H9 (cell line): Measurements from ENCODE around the gene RERE. TPM values are rescaled to one million over a fixed set of nuclear protein-coding genes. Genes with fewer than 3 reads are reported as not detected.

ENCODE experiments used
- DNase-seq: peaks from one replicate; pipeline ENCODE4 v3.0.0-alpha.2; 2017
- H2AFZ ChIP-seq: one replicate; pipeline ENCODE4 v1.6.1; 2013; ENCODE audit warnings: mild to moderate bottlenecking, low read length, control low read depth, moderate library complexity
- H2AK5ac ChIP-seq: 2 replicates; pipeline ENCODE4 v1.6.1; 2013; ENCODE audit warnings: low read length, control low read depth, mixed read lengths; ENCODE audit not compliant: insufficient read length
- H2BK120ac ChIP-seq: one replicate; pipeline ENCODE4 v1.6.1; 2013; ENCODE audit warnings: low read depth, mild to moderate bottlenecking, low read length, control low read depth, inconsistent platforms; ENCODE audit not compliant: poor library complexity, severe bottlenecking
- H2BK12ac ChIP-seq: 2 replicates; pipeline ENCODE4 v1.6.1; 2013; ENCODE audit warnings: low read length, control low read depth, mixed read lengths, low read depth; ENCODE audit not compliant: insufficient read length
- H2BK15ac ChIP-seq: 2 replicates; pipeline ENCODE4 v1.6.1; 2013; ENCODE audit warnings: low read depth, low read length, control low read depth
- H2BK20ac ChIP-seq: one replicate; pipeline ENCODE4 v1.6.1; 2013; ENCODE audit warnings: low read depth, mild to moderate bottlenecking, low read length, control low read depth, inconsistent platforms; ENCODE audit not compliant: poor library complexity, severe bottlenecking
- H2BK5ac ChIP-seq: 2 replicates; pipeline ENCODE4 v1.6.1; 2013; ENCODE audit warnings: low read length, control low read depth, mixed read lengths; ENCODE audit not compliant: insufficient read length
- H3K14ac ChIP-seq: 2 replicates; pipeline ENCODE4 v1.6.1; 2013; ENCODE audit warnings: low read length, control low read depth; ENCODE audit not compliant: insufficient read depth
- H3K18ac ChIP-seq: 2 replicates; pipeline ENCODE4 v1.6.1; 2013; ENCODE audit warnings: low read depth, mild to moderate bottlenecking, mixed read lengths, low read length, control low read depth; ENCODE audit not compliant: insufficient read length
- H3K23ac ChIP-seq: 2 replicates; pipeline ENCODE4 v1.6.1; 2013; ENCODE audit warnings: low read length, control low read depth, mixed read lengths, low read depth; ENCODE audit not compliant: insufficient read length
- H3K23me2 ChIP-seq: 2 replicates; pipeline ENCODE4 v1.6.1; 2013; ENCODE audit warnings: low read depth, mild to moderate bottlenecking, mixed read lengths, low read length, control low read depth; ENCODE audit not compliant: insufficient read length, poor library complexity, severe bottlenecking
- H3K27ac ChIP-seq: 2 replicates; pipeline ENCODE4 v1.5.1; 2013; ENCODE audit warnings: low read length, control low read depth, mixed read lengths, low read depth; ENCODE audit not compliant: insufficient read length
- H3K27me3 ChIP-seq: 2 replicates; pipeline ENCODE4 v1.6.1; 2013; ENCODE audit warnings: low read length, control low read depth, inconsistent platforms; ENCODE audit not compliant: insufficient read depth
- H3K4ac ChIP-seq: 2 replicates; pipeline ENCODE4 v1.6.1; 2013; ENCODE audit warnings: low read depth, mild to moderate bottlenecking, control low read depth, inconsistent platforms, low read length, moderate library complexity
- H3K4me1 ChIP-seq: 2 replicates; pipeline ENCODE4 v1.6.1; 2013; ENCODE audit warnings: low read length, control low read depth, inconsistent platforms; ENCODE audit not compliant: insufficient read depth
- H3K4me2 ChIP-seq: 2 replicates; pipeline ENCODE4 v1.6.1; 2013; ENCODE audit warnings: low read length, control low read depth, mixed read lengths; ENCODE audit not compliant: insufficient read length, insufficient read depth
- H3K56ac ChIP-seq: 2 replicates; pipeline ENCODE4 v1.6.1; 2013; ENCODE audit warnings: low read depth, mild to moderate bottlenecking, mixed read lengths, low read length, control low read depth; ENCODE audit not compliant: insufficient read length
- H3K79me1 ChIP-seq: 2 replicates; pipeline ENCODE4 v1.6.1; 2013; ENCODE audit warnings: low read depth, mild to moderate bottlenecking, moderate library complexity, low read length, control low read depth, inconsistent platforms; ENCODE audit not compliant: insufficient read depth, poor library complexity, severe bottlenecking
- H3K79me2 ChIP-seq: 2 replicates; pipeline ENCODE4 v1.6.1; 2013; ENCODE audit warnings: low read length, control low read depth, inconsistent platforms; ENCODE audit not compliant: insufficient read depth
- H3K9ac ChIP-seq: 2 replicates; pipeline ENCODE4 v1.6.1; 2013; ENCODE audit warnings: low read length, control low read depth, mixed read lengths; ENCODE audit not compliant: insufficient read length; ENCODE audit errors: extremely low read depth
- H3K9me3 ChIP-seq: one replicate; pipeline ENCODE4 v1.6.1; 2013; ENCODE audit warnings: low read depth, low read length, inconsistent platforms; ENCODE audit not compliant: control insufficient read depth
- H3T11ph ChIP-seq: one replicate; pipeline ENCODE4 v1.6.1; 2013; ENCODE audit warnings: mild to moderate bottlenecking, low read length, control low read depth, inconsistent platforms
- H4K20me1 ChIP-seq: one replicate; pipeline ENCODE4 v1.6.1; 2013; ENCODE audit not compliant: control insufficient read depth, insufficient read length, insufficient read depth
- H4K5ac ChIP-seq: 2 replicates; pipeline ENCODE4 v1.6.1; 2013; ENCODE audit warnings: low read depth, mild to moderate bottlenecking, mixed read lengths, low read length, control low read depth; ENCODE audit not compliant: insufficient read length
- H4K8ac ChIP-seq: replicated peaks from 2 replicates; pipeline ENCODE4 v1.6.1; 2013; ENCODE audit warnings: low read length, control low read depth, mixed read lengths, low read depth; ENCODE audit not compliant: insufficient read length
- H4K91ac ChIP-seq: 2 replicates; pipeline ENCODE4 v1.6.1; 2013; ENCODE audit warnings: low read depth, mild to moderate bottlenecking, moderate library complexity, mixed read lengths, low read length, control low read depth; ENCODE audit not compliant: insufficient read length
- H3K27ac Mint-ChIP-seq, 3 experiments: 2 replicates in 2 of 3; 3 replicates in 1 of 3; pipeline ENCODE4 v1.8.0; 2020 to 2021; ENCODE audit warnings: mixed read lengths in 3 of 3, mild to moderate bottlenecking in 1 of 3, moderate library complexity in 1 of 3
- H3K27me3 Mint-ChIP-seq: 2 replicates; pipeline ENCODE4 v1.8.0; 2021; ENCODE audit warnings: low read depth, mild to moderate bottlenecking, moderate library complexity, mixed read lengths
- H3K36me3 Mint-ChIP-seq, 3 experiments: 2 replicates in 2 of 3; 3 replicates in 1 of 3; pipeline ENCODE4 v1.8.0; 2020 to 2021; ENCODE audit warnings: low read depth in 3 of 3, mixed read lengths in 3 of 3; ENCODE audit not compliant: insufficient read depth in 1 of 3
- H3K4me1 Mint-ChIP-seq, 2 experiments: 2 replicates each; pipeline ENCODE4 v1.8.0; 2020; ENCODE audit warnings: mixed read lengths in 2 of 2
- H3K4me3 Mint-ChIP-seq, 2 experiments: 2 replicates in 1 of 2; 3 replicates in 1 of 2; pipeline ENCODE4 v1.8.0; 2020 to 2021; ENCODE audit warnings: mild to moderate bottlenecking in 2 of 2, mixed read lengths in 2 of 2, moderate library complexity in 1 of 2
- H3K9me3 Mint-ChIP-seq, 2 experiments: 2 replicates in 1 of 2; 3 replicates in 1 of 2; pipeline ENCODE4 v1.8.0; 2020; ENCODE audit warnings: mild to moderate bottlenecking in 2 of 2, mixed read lengths in 2 of 2, moderate library complexity in 1 of 2
- CTCF ChIP-seq: fragments of 200-600 bp; sonication (generic); conservative IDR thresholded peaks from 3 replicates; pipeline ENCODE4 v1.8.0; 2021; ENCODE audit warnings: antibody characterized with exemption, mild to moderate bottlenecking
- WGBS: extraction: QIAGEN DNeasy Blood & Tissue Kit; methylation state at CpG from one replicate; pipeline ENCODE4 v1.1.7; 2013; ENCODE audit warnings: missing lambda C conversion rate, low lambda C conversion rate, mixed read lengths; ENCODE audit not compliant: insufficient read length; ENCODE audit errors: extremely low coverage; 5-methylcytosine and 5-hydroxymethylcytosine counted together
- total RNA-seq: library from RNA; stranded (reverse); gene quantifications from 2 replicates; pipeline ENCODE4 v1.2.1, GENCODE V29; 2021

Gene RERE
- total RNA-seq, 1 experiment from 2014 or later: 103 TPM

DNA sequence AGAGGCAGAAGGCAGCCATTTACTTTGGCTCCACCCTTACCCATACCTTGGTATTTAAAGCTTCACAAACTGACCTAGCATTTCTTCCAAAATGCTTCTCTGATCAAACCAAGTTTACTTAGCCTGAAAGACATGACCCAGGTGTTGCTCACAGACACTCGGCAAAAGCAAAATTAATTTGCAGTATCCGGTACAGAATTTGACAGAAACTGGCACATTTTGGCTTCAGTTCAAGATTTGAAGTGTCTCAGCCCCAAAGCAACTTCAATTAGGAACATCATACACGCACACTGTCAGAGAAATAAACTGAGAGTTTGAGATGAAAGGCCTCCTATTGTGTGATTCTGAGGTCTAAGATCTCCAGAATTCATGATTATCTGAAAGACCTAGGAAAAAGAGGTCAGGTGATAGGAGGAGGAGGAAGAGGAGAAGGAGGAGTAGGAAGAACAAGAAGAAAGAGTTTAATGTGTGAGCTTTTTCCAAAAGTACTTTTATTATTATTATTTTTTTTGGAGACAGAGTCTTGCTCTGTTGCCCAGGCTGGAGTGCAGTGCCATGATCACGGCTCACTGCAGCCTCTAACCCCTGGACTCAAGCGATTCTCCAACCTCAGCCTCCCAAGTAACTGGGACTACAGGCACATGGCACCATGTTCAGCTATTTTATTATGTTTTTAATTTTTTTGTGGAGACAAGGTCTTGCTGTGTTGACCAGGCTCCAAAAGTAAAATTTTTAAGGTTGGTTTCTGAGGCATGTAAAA is 355.9 kb downstream of the RERE start:
- Histone ChIP-seq H2AFZ (no peak overlapping the region), H4K91ac (no peak overlapping the region), H3K79me2 (0 out of 2 replicates have a peak, but pooled peaks cover 2% of the 10 kb centered on the region), H3K27me3 (no peaks in the 10 kb centered on the region; the same call in 1 of the 2 replicates), H3K23me2 (no peaks in the 10 kb centered on the region), H4K8ac (no peak overlapping the region), H2BK15ac (no peak overlapping the region), H4K5ac (no peak overlapping the region), H3K4me1 (peaks cover 24% of the 10 kb centered on the region; the same call in 1 of the 2 replicates), H3K14ac (no peak overlapping the region), H2AK5ac (peak overlapping the region; percentile 13), H2BK20ac (no peak overlapping the region), H3K9ac (no peak overlapping the region), H4K20me1 (no peaks in the 10 kb centered on the region), H3K79me1 (no peaks in the 10 kb centered on the region), H2BK5ac (no peak overlapping the region), H3K4me2 (peak overlapping the region; percentile 60), H2BK120ac (no peak overlapping the region), H3K56ac (no peak overlapping the region), H2BK12ac (no peak overlapping the region), H3K4ac (no peak overlapping the region), H3K18ac (no peak overlapping the region), H3K27ac (peak overlapping the region; percentile 51), H3K23ac (no peak overlapping the region), H3T11ph (no peak overlapping the region), H3K9me3 (no peaks in the 10 kb centered on the region)
- Mint-ChIP-seq H3K4me1 (peaks cover 86 to 91% of the 10 kb centered on the region in 2 experiments), H3K27ac (peak overlapping the region in 2 of 3 experiments; percentile 95 to 97; a peak in 5 of 7 replicates), H3K9me3 (no peaks in the 10 kb centered on the region), H3K36me3 (peaks cover 0 to 8% (median 3%) of the 10 kb centered on the region in 3 experiments; a peak in 3 of 7 replicates), H3K4me3 (peak overlapping the region in 1 of 2 experiments; percentile 30; a peak in 2 of 5 replicates), H3K27me3 (no peaks in the 10 kb centered on the region)
- no peak for DNase-seq
- no peak for TF ChIP-seq CTCF
- no CpG with 5 or more reads among the region's 5 CpGs for WGBS
